Activated CD4-positive, CD25-positive, alpha-beta regulatory T cell treated with anti-CD3 and anti-CD28 coated beads, Interleukin-2, amount 50 U/mL, for 24 hours (primary cell): ENCODE measurements around the gene DLEC1.
"Not testable (repeated sequence)": the region's sequence is repeated elsewhere in the genome, so short reads cannot be mapped to it uniquely, and the experiment has no call there.

Source experiments
- ATAC-seq, 2 donors: fragments of 150-1000 bp; cut with Tn5 transposase; one replicate each; pipeline ENCODE4 v1.10.0; 2021; ENCODE audit warnings: mild to moderate bottlenecking in 1 of 2, moderate library complexity in 1 of 2

Gene DLEC1

GRCh38 chr3:38140326-38141172, 101.5 kb downstream of the DLEC1 start:
- no peak for ATAC-seq

GRCh38 chr3:38141173-38141951, 102.4 kb downstream of the DLEC1 start:
- ATAC-seq, result no peak

GRCh38 chr3:38141952-38142273, 102.9 kb downstream of the DLEC1 start:
- ATAC-seq, result no peak

- no peak for ATAC-seq
These were observed 104.0 kb downstream of the DLEC1 start for GRCh38 chr3:38142959-38143358.

- no peak for ATAC-seq
These were observed 104.5 kb downstream of the DLEC1 start for GRCh38 chr3:38143511-38143910.

- ATAC-seq, result no peak
These were observed 107.5 kb downstream of the DLEC1 start for GRCh38 chr3:38146504-38146903.

GRCh38 chr3:38147421-38147820, 108.4 kb downstream of the DLEC1 start:
- ATAC-seq, result no peak

- ATAC-seq, result no peak
These were observed 109.4 kb downstream of the DLEC1 start for GRCh38 chr3:38148311-38148882.

- no peak for ATAC-seq
These were observed 110.7 kb downstream of the DLEC1 start for GRCh38 chr3:38149708-38150107.

GRCh38 chr3:38150780-38151528, 111.9 kb downstream of the DLEC1 start:
- no peak for ATAC-seq

- ATAC-seq, result peak; percentile 71 to 83
These were observed 112.8 kb downstream of the DLEC1 start for GRCh38 chr3:38151667-38152265.

- no peak for ATAC-seq
These were observed 113.6 kb downstream of the DLEC1 start for GRCh38 chr3:38152609-38153008.

GRCh38 chr3:38153221-38153620, 114.2 kb downstream of the DLEC1 start:
- ATAC-seq, result no peak

- no peak for ATAC-seq
These were observed 115.1 kb downstream of the DLEC1 start for GRCh38 chr3:38154033-38154494.

GRCh38 chr3:38154625-38155255, 115.7 kb downstream of the DLEC1 start:
- peak; percentile 30 to 34 for ATAC-seq

- ATAC-seq, result no peak
These were observed 116.8 kb downstream of the DLEC1 start for GRCh38 chr3:38155825-38156224.

- ATAC-seq, result no peak
These were observed 118.1 kb downstream of the DLEC1 start for GRCh38 chr3:38157117-38157516.

- no peak for ATAC-seq
These were observed 118.6 kb downstream of the DLEC1 start for GRCh38 chr3:38157595-38157994.

- no peak for ATAC-seq
These were observed 119.5 kb downstream of the DLEC1 start for GRCh38 chr3:38158472-38158871.

GRCh38 chr3:38160704-38161103, 121.7 kb downstream of the DLEC1 start:
- ATAC-seq, result not testable (repeated sequence)

- no peak for ATAC-seq
These were observed 124.3 kb downstream of the DLEC1 start for GRCh38 chr3:38163117-38163840.
